GM06990 (cell line): ENCODE data around the gene NLGN4X.

Experiments
- DNase-seq: peaks from one replicate; pipeline ENCODE4 v3.0.0-alpha.2; 2011; ENCODE audit not compliant: insufficient read length; ENCODE audit errors: extremely low read depth
- H3K27me3 ChIP-seq: replicated peaks from 2 replicates; pipeline ENCODE4 v1.6.0; 2011; ENCODE audit warnings: low read length; ENCODE audit not compliant: control insufficient read depth, insufficient read depth
- H3K36me3 ChIP-seq: 2 replicates; pipeline ENCODE4 v1.5.1; 2011; ENCODE audit warnings: low read length; ENCODE audit not compliant: control insufficient read depth, insufficient read depth
- H3K4me3 ChIP-seq: replicated peaks from 2 replicates; pipeline ENCODE4 v1.5.1; 2011; ENCODE audit warnings: low read depth, mild to moderate bottlenecking, control low read depth, low read length
- CTCF ChIP-seq: IDR thresholded peaks from 2 replicates; pipeline ENCODE4 v1.5.1; 2011; ENCODE audit warnings: low read length, control low read depth, mild to moderate bottlenecking, inconsistent platforms; ENCODE audit not compliant: insufficient read depth, poor library complexity, severe bottlenecking

Gene NLGN4X

GRCh38 chrX:6026429-6026828 lies 202.2 kb downstream of the NLGN4X start:
- H3K36me3 ChIP-seq: no peaks in the 10 kb centered on the region
- no peak overlapping the region for H3K4me3 ChIP-seq
- TF ChIP-seq CTCF: no peak
- DNase-seq: no peak
- H3K27me3 ChIP-seq: no peaks in the 10 kb centered on the region

DNA sequence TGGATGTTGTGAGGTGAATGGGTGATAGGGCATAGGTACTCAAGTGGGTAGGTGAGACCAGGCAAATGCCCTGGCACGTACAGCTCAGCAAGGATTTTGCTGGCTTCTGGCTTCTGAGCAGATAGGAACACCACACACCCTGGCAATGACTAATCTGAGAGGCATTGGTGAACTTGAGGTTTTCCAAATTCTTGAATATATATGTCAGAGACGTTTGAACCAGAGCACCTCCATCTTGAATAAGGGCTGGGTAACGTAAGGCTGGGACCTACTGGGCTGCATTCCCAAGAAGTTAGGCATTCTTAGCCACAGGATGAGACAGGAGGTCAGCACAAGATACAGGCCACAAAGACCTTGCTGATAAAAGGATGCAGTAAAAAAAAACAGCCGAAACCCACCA lies 204.5 kb downstream of the NLGN4X start:
- Histone ChIP-seq H3K27me3 (no peaks in the 10 kb centered on the region), H3K36me3 (no peaks in the 10 kb centered on the region), H3K4me3 (no peak overlapping the region)
- no peak for DNase-seq
- TF ChIP-seq CTCF: no peak

DNA sequence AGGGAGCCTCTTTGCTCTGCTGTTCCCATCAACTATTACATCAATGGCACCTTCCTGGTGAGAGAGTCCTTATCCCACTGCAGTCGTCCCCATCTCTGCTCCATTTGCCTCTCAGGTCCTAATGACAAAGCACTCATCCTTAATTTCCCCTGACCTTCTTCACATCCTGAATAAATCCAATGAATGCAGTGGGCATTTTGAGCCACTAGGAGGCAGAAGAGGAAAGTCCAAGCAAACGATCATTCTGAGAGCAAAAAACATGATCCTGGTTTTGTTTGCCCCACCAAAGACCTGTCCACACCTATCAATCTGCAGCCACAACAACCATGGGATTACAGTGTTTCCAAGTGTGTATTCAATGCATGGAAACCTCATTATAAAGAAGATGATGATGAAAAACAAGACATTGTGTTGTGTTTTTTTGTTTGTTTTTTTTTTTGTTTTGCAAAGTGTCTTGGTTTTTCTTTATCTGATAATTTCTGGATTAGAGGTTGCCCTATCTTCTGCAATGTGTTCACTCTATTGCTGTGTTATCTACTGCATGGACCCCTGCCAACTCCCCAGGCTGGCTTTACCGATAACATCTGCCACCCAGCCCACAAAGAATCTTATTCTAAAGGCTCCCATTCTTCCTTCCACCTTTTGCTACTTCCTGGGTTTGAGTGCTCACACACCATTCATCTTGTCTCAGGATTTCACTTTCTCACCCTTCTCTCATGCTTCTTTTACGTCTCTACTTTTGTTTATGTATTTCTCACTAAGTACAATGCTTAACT lies 207.2 kb downstream of the NLGN4X start:
- H3K36me3 ChIP-seq: no peaks in the 10 kb centered on the region
- H3K4me3 ChIP-seq: no peak overlapping the region
- peak; percentile 3 for DNase-seq

GRCh38 chrX:6019076-6019475 lies 209.6 kb downstream of the NLGN4X start:
- Histone ChIP-seq H3K36me3 (no peaks in the 10 kb centered on the region), H3K4me3 (no peak overlapping the region), H3K27me3 (no peaks in the 10 kb centered on the region)
- DNase-seq: no peak
- TF ChIP-seq CTCF: no peak

More for the DNA sequence above, 207.2 kb downstream of the NLGN4X start:
- TF ChIP-seq CTCF: peak; percentile 80
- H3K27me3 ChIP-seq: no peaks in the 10 kb centered on the region

DNA sequence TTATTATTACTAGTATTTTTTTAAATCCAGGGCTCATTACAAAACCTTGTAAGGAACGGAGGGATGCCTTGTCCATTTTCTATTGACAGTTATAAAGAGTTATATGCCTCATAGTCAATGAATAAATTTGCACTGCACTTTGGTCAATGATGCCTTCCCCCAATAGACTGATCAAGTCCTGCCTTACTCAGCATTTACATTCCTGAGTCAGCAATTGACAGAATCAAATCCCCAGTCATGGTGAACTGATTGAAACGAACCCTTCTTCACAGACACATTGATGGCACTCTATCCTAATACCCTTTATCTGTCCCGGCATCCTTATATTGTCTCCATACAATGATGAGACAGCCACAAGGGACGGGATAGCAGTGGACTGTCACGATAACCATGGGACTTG lies 213.2 kb downstream of the NLGN4X start:
- Histone ChIP-seq H3K36me3 (no peaks in the 10 kb centered on the region), H3K4me3 (no peak overlapping the region), H3K27me3 (no peaks in the 10 kb centered on the region)
- no peak for DNase-seq
- no peak for TF ChIP-seq CTCF
